Neuronal stem cell (in vitro differentiated cells): ENCODE data around the gene IGSF10.

ENCODE experiments used
- DNase-seq: peaks from one replicate; pipeline ENCODE4 v3.0.0-alpha.2; 2013; ENCODE audit warnings: low spot score
- H2AFZ ChIP-seq: one replicate; pipeline ENCODE4 v1.6.1; 2013; ENCODE audit warnings: mild to moderate bottlenecking, low read length, inconsistent platforms
- H2AK5ac ChIP-seq: 2 replicates; pipeline ENCODE4 v1.6.1; 2013; ENCODE audit warnings: low read depth, mild to moderate bottlenecking, inconsistent platforms, low read length, moderate library complexity, mixed read lengths
- H2BK120ac ChIP-seq: 2 replicates; pipeline ENCODE4 v1.6.1; 2013; ENCODE audit warnings: low read depth, mild to moderate bottlenecking, inconsistent platforms, low read length, moderate library complexity, mixed read lengths
- H2BK12ac ChIP-seq: one replicate; pipeline ENCODE4 v1.6.1; 2013; ENCODE audit warnings: low read length, inconsistent platforms
- H2BK15ac ChIP-seq: 2 replicates; pipeline ENCODE4 v1.6.1; 2013; ENCODE audit warnings: mild to moderate bottlenecking, low read length, inconsistent platforms, mixed read lengths
- H2BK5ac ChIP-seq: one replicate; pipeline ENCODE4 v1.6.1; 2013; ENCODE audit warnings: inconsistent platforms, mild to moderate bottlenecking, low read length, moderate library complexity
- H3K14ac ChIP-seq: one replicate; pipeline ENCODE4 v1.6.1; 2013; ENCODE audit warnings: low read length, inconsistent platforms
- H3K18ac ChIP-seq: 2 replicates; pipeline ENCODE4 v1.6.1; 2013; ENCODE audit warnings: low read length, inconsistent platforms
- H3K23ac ChIP-seq: 2 replicates; pipeline ENCODE4 v1.6.1; 2013; ENCODE audit warnings: low read depth, mild to moderate bottlenecking, mixed read lengths, low read length, inconsistent platforms; ENCODE audit not compliant: poor library complexity
- H3K27ac ChIP-seq: replicated peaks from 3 replicates; pipeline ENCODE4 v1.5.1; 2013; ENCODE audit warnings: low read length, inconsistent platforms
- H3K27me3 ChIP-seq, 3 experiments: 2 replicates each; pipeline ENCODE4 v1.6.1; 2013; ENCODE audit warnings: low read length in 3 of 3, mild to moderate bottlenecking in 2 of 3, inconsistent platforms in 1 of 3, low read depth in 1 of 3, mixed read lengths in 1 of 3, moderate library complexity in 1 of 3; ENCODE audit not compliant: control insufficient read depth in 3 of 3, insufficient read depth in 3 of 3
- H3K36me3 ChIP-seq, 2 donors: replicated peaks in 1 of 2; 2 replicates each; pipeline ENCODE4 v1.6.1; 2013; ENCODE audit warnings: low read length in 2 of 2; ENCODE audit not compliant: control insufficient read depth in 2 of 2, insufficient read depth in 2 of 2
- H3K4ac ChIP-seq: 2 replicates; pipeline ENCODE4 v1.6.1; 2013; ENCODE audit warnings: inconsistent platforms, mild to moderate bottlenecking, low read length, moderate library complexity
- H3K4me1 ChIP-seq, 2 donors: 1 replicate in 1 of 2; 2 replicates in 1 of 2; pipeline ENCODE4 v1.6.1; 2013; ENCODE audit warnings: low read length in 2 of 2, low read depth in 1 of 2; ENCODE audit not compliant: control insufficient read depth in 2 of 2, insufficient read depth in 1 of 2
- H3K4me2 ChIP-seq: one replicate; pipeline ENCODE4 v1.6.1; 2013; ENCODE audit warnings: mild to moderate bottlenecking, low read length, inconsistent platforms; ENCODE audit not compliant: insufficient read depth, poor library complexity, severe bottlenecking
- H3K4me3 ChIP-seq, 2 donors: 2 replicates each; pipeline ENCODE4 v1.5.1; 2013; ENCODE audit warnings: low read length in 2 of 2, mild to moderate bottlenecking in 2 of 2, inconsistent platforms in 1 of 2, moderate library complexity in 1 of 2
- H3K79me1 ChIP-seq: one replicate; pipeline ENCODE4 v1.6.1; 2013; ENCODE audit warnings: low read depth, mild to moderate bottlenecking, inconsistent platforms, low read length, moderate library complexity
- H3K9ac ChIP-seq: one replicate; pipeline ENCODE4 v1.6.1; 2013; ENCODE audit warnings: mild to moderate bottlenecking, low read depth, low read length, inconsistent platforms; ENCODE audit not compliant: poor library complexity
- H3K9me3 ChIP-seq, 2 donors: replicated peaks in 1 of 2; 2 replicates each; pipeline versions ENCODE3 to v1.6.1; 2013; ENCODE audit warnings: low read length in 2 of 2, mild to moderate bottlenecking in 2 of 2, inconsistent platforms in 1 of 2, low read depth in 1 of 2, mixed read lengths in 1 of 2, moderate library complexity in 1 of 2; ENCODE audit not compliant: control insufficient read depth in 2 of 2, insufficient read depth in 1 of 2
- H4K8ac ChIP-seq: one replicate; pipeline ENCODE4 v1.6.1; 2013; ENCODE audit warnings: low read depth, mild to moderate bottlenecking, inconsistent platforms, low read length, moderate library complexity
- H4K91ac ChIP-seq: one replicate; pipeline ENCODE4 v1.6.1; 2013; ENCODE audit warnings: low read length, low read depth, mild to moderate bottlenecking, inconsistent platforms; ENCODE audit not compliant: poor library complexity
- WGBS, 2 donors: extraction: QIAGEN DNeasy Blood & Tissue Kit; methylation state at CpG; one replicate each; pipeline ENCODE4 v1.1.7; 2013; ENCODE audit warnings: missing lambda C conversion rate in 2 of 2, mixed read lengths in 1 of 2; ENCODE audit not compliant: insufficient read length in 2 of 2, insufficient replicate concordance in 1 of 2; ENCODE audit errors: extremely low coverage in 2 of 2; 5-methylcytosine and 5-hydroxymethylcytosine counted together

The IGSF10 gene

DNA sequence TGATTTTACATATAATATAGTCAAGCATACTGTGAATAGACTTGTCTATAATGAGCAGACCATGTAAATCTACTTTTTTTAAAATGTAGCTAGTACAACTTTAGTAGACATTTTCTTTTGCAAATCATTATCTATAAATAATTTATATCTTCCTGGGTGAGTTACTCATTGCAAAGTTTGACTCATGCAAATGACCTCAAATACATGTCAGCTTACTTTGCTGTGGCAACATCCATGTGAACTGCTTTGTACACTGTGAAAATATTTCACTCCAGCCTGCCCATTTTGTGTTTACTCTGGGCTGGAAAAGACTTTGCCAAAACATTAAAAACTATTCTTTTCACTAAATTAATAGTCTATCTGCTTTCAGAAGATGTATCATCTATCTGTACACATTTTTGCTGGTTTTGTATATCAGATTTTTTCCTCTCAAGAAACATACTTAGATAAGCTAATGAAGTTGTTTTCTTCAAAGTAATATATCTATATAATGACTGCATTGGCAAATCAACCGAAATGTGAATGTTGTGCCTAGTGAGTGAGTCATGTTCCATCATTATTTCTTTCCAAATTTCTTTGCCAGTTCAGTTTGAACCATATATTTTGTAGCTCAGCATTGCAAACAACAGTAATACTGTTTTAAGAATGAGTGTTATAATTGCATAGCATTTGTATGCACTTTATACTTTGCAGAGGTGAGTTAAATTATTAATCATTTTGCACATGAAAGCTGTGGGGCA is 26.5 kb downstream of the IGSF10 start:
- no peak overlapping the region for H3K18ac ChIP-seq
- H3K9ac ChIP-seq = no peak overlapping the region
- no peak overlapping the region for H3K4me2 ChIP-seq
- no peak overlapping the region for H2BK120ac ChIP-seq
- H2AFZ ChIP-seq = no peak overlapping the region
- DNase-seq = no peak
- no CpG with 5 or more reads among the region's 1 CpG for WGBS, 2 donors
- H4K91ac ChIP-seq = no peak overlapping the region
- H3K27me3 ChIP-seq = no peaks in the 10 kb centered on the region
- no peak overlapping the region for H3K4me3 ChIP-seq
- peaks cover 0 to 5% of the 10 kb centered on the region in 2 donors for H3K36me3 ChIP-seq
- no peak overlapping the region for H2BK12ac ChIP-seq
- H3K9me3 ChIP-seq = no peaks in the 10 kb centered on the region
- H3K14ac ChIP-seq = no peak overlapping the region
- no peak overlapping the region for H3K27ac ChIP-seq
- H3K79me1 ChIP-seq = no peaks in the 10 kb centered on the region
- no peak overlapping the region for H3K4ac ChIP-seq
- no peak overlapping the region for H2BK15ac ChIP-seq
- H2BK5ac ChIP-seq = no peak overlapping the region
- H3K23ac ChIP-seq = no peak overlapping the region
- no peak overlapping the region for H4K8ac ChIP-seq
- no peak overlapping the region for H2AK5ac ChIP-seq
- peaks cover 0 to 2% of the 10 kb centered on the region in 2 donors for H3K4me1 ChIP-seq

DNA sequence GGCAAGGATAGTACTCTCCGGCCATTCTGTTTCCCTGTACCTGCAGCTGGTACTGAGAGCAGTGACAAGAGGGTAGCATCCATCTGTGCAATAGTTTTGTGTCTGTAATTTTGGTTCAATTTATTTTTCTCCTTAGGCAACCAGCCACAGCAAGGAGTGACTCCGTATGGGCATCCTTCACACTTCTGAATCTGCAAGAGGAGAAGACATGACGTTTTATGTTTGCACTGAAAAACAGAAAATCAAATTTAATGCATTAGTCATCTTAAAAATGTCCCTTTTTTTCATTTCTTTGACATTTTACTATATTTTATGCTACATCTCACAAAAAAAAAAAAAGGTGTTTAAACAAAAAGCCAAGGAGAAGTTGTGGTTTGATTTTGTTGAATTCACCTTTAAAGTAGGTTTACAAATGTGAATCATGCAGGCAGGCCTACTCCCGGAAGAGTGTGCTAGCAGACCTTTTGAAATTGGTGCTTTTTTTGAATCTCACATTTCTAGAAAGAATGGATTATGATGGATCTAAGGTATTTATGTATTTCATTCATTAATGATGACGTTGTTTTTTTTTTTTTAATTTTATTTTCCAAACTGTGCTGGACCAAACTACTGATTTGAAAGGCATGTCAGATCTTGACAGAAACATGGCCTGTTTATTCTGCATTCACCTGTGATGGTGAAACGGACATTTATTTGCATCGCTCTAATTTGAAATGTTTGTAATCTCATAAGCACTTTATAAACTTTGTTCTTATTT is 28.1 kb downstream of the IGSF10 start:
- no peak overlapping the region for H3K9ac ChIP-seq
- no peak overlapping the region for H4K91ac ChIP-seq
- H2BK5ac ChIP-seq = no peak overlapping the region
- no peak overlapping the region for H3K23ac ChIP-seq
- no peak for DNase-seq
- no peak overlapping the region for H2AFZ ChIP-seq
- H2BK12ac ChIP-seq = no peak overlapping the region
- no peak overlapping the region for H3K4me2 ChIP-seq
- no peak overlapping the region for H2BK15ac ChIP-seq
- no peak overlapping the region for H2AK5ac ChIP-seq
- H3K27me3 ChIP-seq = no peaks in the 10 kb centered on the region
- no peak overlapping the region for H4K8ac ChIP-seq
- H3K79me1 ChIP-seq = no peaks in the 10 kb centered on the region
- peaks cover 0 to 2% of the 10 kb centered on the region in 2 donors for H3K4me1 ChIP-seq
- H3K27ac ChIP-seq = no peak overlapping the region
- H3K9me3 ChIP-seq = no peaks in the 10 kb centered on the region
- H3K4ac ChIP-seq = no peak overlapping the region
- H3K4me3 ChIP-seq = no peak overlapping the region
- H3K14ac ChIP-seq = no peak overlapping the region
- H3K36me3 ChIP-seq = peaks cover 0 to 5% of the 10 kb centered on the region in 2 donors
- H2BK120ac ChIP-seq = no peak overlapping the region
- H3K18ac ChIP-seq = no peak overlapping the region
- WGBS, 2 donors = no CpG with 5 or more reads among the region's 7 CpGs

DNA sequence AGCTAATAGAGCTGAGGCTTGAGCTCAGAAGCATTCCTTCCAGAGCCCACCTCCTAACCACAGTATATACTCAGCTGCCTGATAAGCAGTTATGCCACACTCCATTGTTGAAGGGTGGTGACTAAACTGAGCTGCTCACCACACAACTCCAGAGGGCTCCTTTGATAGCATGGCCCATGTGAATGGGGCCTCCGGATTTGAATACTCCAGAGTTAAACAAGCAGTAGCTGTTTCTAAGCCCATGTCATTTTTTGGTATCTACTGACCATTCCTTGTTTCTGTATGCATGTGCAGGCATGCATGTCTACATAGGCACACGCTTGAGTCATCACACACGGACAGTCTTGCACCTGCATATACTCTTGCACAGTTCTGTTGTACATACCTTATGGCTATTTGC is 28.9 kb downstream of the IGSF10 start:
- Histone ChIP-seq H3K27me3 (no peaks in the 10 kb centered on the region), H2BK15ac (no peak overlapping the region), H4K8ac (no peak overlapping the region), H3K9ac (no peak overlapping the region), H3K36me3 (peaks cover 0 to 5% of the 10 kb centered on the region in 2 donors), H3K23ac (no peak overlapping the region), H2BK5ac (no peak overlapping the region), H3K4ac (no peak overlapping the region), H2AK5ac (no peak overlapping the region), H2AFZ (no peak overlapping the region), H3K14ac (no peak overlapping the region), H4K91ac (no peak overlapping the region), H3K4me2 (no peak overlapping the region), H2BK120ac (no peak overlapping the region), H3K9me3 (no peaks in the 10 kb centered on the region), H3K4me1 (peaks cover 0 to 2% of the 10 kb centered on the region in 2 donors), H3K27ac (no peak overlapping the region), H2BK12ac (no peak overlapping the region), H3K79me1 (no peaks in the 10 kb centered on the region), H3K4me3 (no peak overlapping the region), H3K18ac (no peak overlapping the region)
- WGBS, 2 donors = no CpG with 5 or more reads among the region's 3 CpGs
- DNase-seq = no peak

DNA sequence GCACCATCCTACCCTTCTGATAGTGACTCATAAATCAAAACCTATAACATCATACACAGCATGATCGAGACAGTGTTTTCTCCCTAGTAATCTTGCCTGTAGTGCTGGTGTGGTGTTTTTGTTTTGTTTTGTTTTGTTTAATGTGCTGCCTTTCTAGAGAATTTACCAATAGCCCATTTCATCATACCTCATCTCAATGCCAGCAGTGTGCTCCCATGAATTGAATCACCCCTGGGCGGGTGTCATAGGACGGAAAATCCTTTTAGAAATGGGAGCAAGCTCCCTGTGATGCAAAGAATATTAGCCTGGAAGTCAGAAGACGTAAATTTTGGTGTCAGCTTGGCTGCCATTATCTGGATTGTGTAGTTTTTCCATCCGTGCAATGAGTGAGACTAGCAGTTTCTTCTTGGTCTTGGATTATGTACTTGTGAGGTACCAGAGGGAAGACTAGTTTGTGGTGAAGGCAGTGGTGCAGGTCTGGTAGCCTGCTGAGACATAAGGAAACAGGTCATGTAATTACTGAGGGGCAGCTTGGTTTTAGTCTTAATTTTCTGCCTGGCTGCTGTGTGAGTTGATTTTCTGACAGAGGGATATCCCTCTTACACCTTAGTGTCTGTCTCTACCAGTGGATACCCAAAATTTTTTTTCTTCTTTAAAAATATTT is 29.9 kb downstream of the IGSF10 start:
- Histone ChIP-seq H2BK120ac (no peak overlapping the region), H2BK12ac (no peak overlapping the region), H2AFZ (no peak overlapping the region), H3K4me3 (no peak overlapping the region), H2AK5ac (no peak overlapping the region), H3K18ac (no peak overlapping the region), H3K4me1 (peaks cover 0 to 2% of the 10 kb centered on the region in 2 donors), H3K23ac (no peak overlapping the region), H3K36me3 (peaks cover 0 to 5% of the 10 kb centered on the region in 2 donors), H3K14ac (no peak overlapping the region), H3K9ac (no peak overlapping the region), H3K9me3 (no peaks in the 10 kb centered on the region), H3K27me3 (no peaks in the 10 kb centered on the region), H3K27ac (no peak overlapping the region), H4K8ac (no peak overlapping the region), H3K4ac (no peak overlapping the region), H2BK15ac (no peak overlapping the region), H2BK5ac (no peak overlapping the region), H3K4me2 (no peak overlapping the region), H4K91ac (no peak overlapping the region), H3K79me1 (no peaks in the 10 kb centered on the region)
- no peak for DNase-seq
- no CpG with 5 or more reads among the region's 5 CpGs for WGBS, 2 donors
